ENCODE data around the gene WDR38.

The WDR38 gene

GRCh38 chr9:124852829-124853531, at the start of gene WDR38:
TSS of gene WDR38 (plus strand) at chr9:124853460. CDS start at chr9:124853532, 72 bp downstream.
- peak; percentile 55 for DNase-seq (ENCODE audit: low read depth, low spot score)

- DNase-seq (ENCODE audit: low read depth, low spot score): no peak
These were observed 49.3 kb upstream of the WDR38 start for GRCh38 chr9:124803911-124804310.

- DNase-seq (ENCODE audit: low read depth, low spot score): no peak
These were observed 48.1 kb upstream of the WDR38 start for GRCh38 chr9:124805186-124805585.

- no peak for DNase-seq (ENCODE audit: low read depth, low spot score)
These were observed 44.9 kb upstream of the WDR38 start for GRCh38 chr9:124808246-124808956.

GRCh38 chr9:124809211-124809610, 44.0 kb upstream of the WDR38 start:
- DNase-seq (ENCODE audit: low read depth, low spot score): no peak

- no peak for DNase-seq (ENCODE audit: low read depth, low spot score)
These were observed 43.3 kb upstream of the WDR38 start for GRCh38 chr9:124809741-124810500.

- DNase-seq (ENCODE audit: low read depth, low spot score): no peak
These were observed 42.5 kb upstream of the WDR38 start for GRCh38 chr9:124810663-124811355.

GRCh38 chr9:124812441-124812876, 40.8 kb upstream of the WDR38 start:
- DNase-seq (ENCODE audit: low read depth, low spot score): no peak

GRCh38 chr9:124813041-124813440, 40.2 kb upstream of the WDR38 start:
- no peak for DNase-seq (ENCODE audit: low read depth, low spot score)

GRCh38 chr9:124813501-124814163, 39.6 kb upstream of the WDR38 start:
- no peak for DNase-seq (ENCODE audit: low read depth, low spot score)

- no peak for DNase-seq (ENCODE audit: low read depth, low spot score)
These were observed 39.1 kb upstream of the WDR38 start for GRCh38 chr9:124814164-124814535.

- DNase-seq (ENCODE audit: low read depth, low spot score): no peak
These were observed 37.7 kb upstream of the WDR38 start for GRCh38 chr9:124815601-124816000.

GRCh38 chr9:124818431-124819281, 34.6 kb upstream of the WDR38 start:
- no peak for DNase-seq (ENCODE audit: low read depth, low spot score)

- DNase-seq (ENCODE audit: low read depth, low spot score): no peak
These were observed 32.3 kb upstream of the WDR38 start for GRCh38 chr9:124820698-124821623.

- DNase-seq (ENCODE audit: low read depth, low spot score): no peak
These were observed 24.5 kb upstream of the WDR38 start for GRCh38 chr9:124828489-124829333.

GRCh38 chr9:124829334-124829669, 24.0 kb upstream of the WDR38 start:
- no peak for DNase-seq (ENCODE audit: low read depth, low spot score)

GRCh38 chr9:124830593-124830992, 22.7 kb upstream of the WDR38 start:
- no peak for DNase-seq (ENCODE audit: low read depth, low spot score)

GRCh38 chr9:124831642-124832364, 21.5 kb upstream of the WDR38 start:
- no peak for DNase-seq (ENCODE audit: low read depth, low spot score)

Data from activated CD4-positive, CD25-positive, alpha-beta regulatory T cell treated with anti-CD3 and anti-CD28 coated beads, Interleukin-2, amount 50 U/mL, for 16 hours (primary cell).